ENCODE data around the gene SLC2A13.

- TF ChIP-seq CTCF (tag by site-specific recombination; IDR thresholded peaks at IDR 0.05) (no peak), SALL2 (tag by site-specific recombination; IDR thresholded peaks at IDR 0.05; ENCODE audit: borderline replicate concordance) (no peak), ZBTB11 (tag by site-specific recombination; conservative IDR thresholded peaks at IDR 0.05; ENCODE audit: low read depth) (no peak)
Measured at GRCh38 chr12:39986674-39987073, 119.2 kb downstream of the SLC2A13 start.

All from HEK293 (cell line).